Measurements from ENCODE around the gene ATXN3. TPM values are rescaled to one million over a fixed set of nuclear protein-coding genes. Genes with fewer than 3 reads are reported as not detected.

Gene ATXN3
- total RNA-seq, 1 experiment from 2014 or later = 14.6 TPM

- TF ChIP-seq SIN3A (IDR thresholded peaks at IDR 0.05; ENCODE audit: borderline replicate concordance, insufficient read depth, low read depth, low read length) = no peak
- no peak for TF ChIP-seq POLR2AphosphoS5 (IDR thresholded peaks at IDR 0.05; ENCODE audit: low read depth, low read length)
- no peak for TF ChIP-seq CTCF (IDR thresholded peaks at IDR 0.05)
- TF ChIP-seq TCF7L2 (IDR thresholded peaks at IDR 0.05; ENCODE audit: low read depth, low read length) = no peak
- TF ChIP-seq REST (IDR thresholded peaks at IDR 0.05; ENCODE audit: insufficient read depth in 1 of 2, low read depth in 2 of 2, low read length in 1 of 2) = no peak
These were observed 70.5 kb downstream of the ATXN3 start for GRCh38 chr14:92035890-92036289.

GRCh38 chr14:92033906-92034687, 72.3 kb downstream of the ATXN3 start:
- no peak for DNase-seq (ENCODE audit: low read depth, low spot score)
- no peak overlapping the region for H3K27ac ChIP-seq (ENCODE audit: low read length)
- no peaks in the 10 kb centered on the region for H3K9me3 ChIP-seq (ENCODE audit: control insufficient read depth, insufficient read depth, low read depth, low read length)
- ChIA-PET CTCF (no interaction called here), POLR2A (interaction anchor here (0.7 kb wide), 1 partner anchor 532 kb away, joined by 6 read pairs; no protein-coding TSS in a partner anchor)
- TF ChIP-seq TCF7L2 (IDR thresholded peaks at IDR 0.05; ENCODE audit: low read depth, low read length) = no peak
- BruUV-seq (replicated peaks) = no TSS peak
- peaks cover 10% of the 10 kb centered on the region; the same call in 1 of the 2 replicates for H3K4me1 ChIP-seq (ENCODE audit: control insufficient read depth, insufficient read depth, low read length)
- peaks cover 2% of the 10 kb centered on the region for H3K36me3 ChIP-seq (ENCODE audit: control insufficient read depth, insufficient read depth, low read length)
- H3K27me3 ChIP-seq (ENCODE audit: control insufficient read depth, insufficient read depth, low read length) = no peaks in the 10 kb centered on the region
- intact Hi-C loops (cut with micrococcal nuclease; ENCODE audit: unreplicated experiment) (no loop called here), in situ Hi-C loops (cut with HindIII; ENCODE audit: low pct_unique_long_range_greater_than_20kb, low sequenced_read_pairs) (no loop called here)
- ATAC-seq = no peak
- H3K4me3 ChIP-seq (ENCODE audit: low read depth in 2 of 2, low read length in 2 of 2) = no peak overlapping the region

More at GRCh38 chr14:92035890-92036289, 70.5 kb downstream of the ATXN3 start:
- H3K27ac ChIP-seq (ENCODE audit: low read length) = no peak overlapping the region
- no peak for DNase-seq (ENCODE audit: low read depth, low spot score)
- no peak for ATAC-seq
- BruUV-seq (replicated peaks) = no TSS peak
- H3K36me3 ChIP-seq (ENCODE audit: control insufficient read depth, insufficient read depth, low read length) = peaks cover 2% of the 10 kb centered on the region
- H3K27me3 ChIP-seq (ENCODE audit: control insufficient read depth, insufficient read depth, low read length) = no peaks in the 10 kb centered on the region
- H3K4me3 ChIP-seq (ENCODE audit: low read depth in 2 of 2, low read length in 2 of 2) = no peak overlapping the region
- ChIA-PET POLR2A (no interaction called here), CTCF (no interaction called here)
- intact Hi-C loops (cut with micrococcal nuclease; ENCODE audit: unreplicated experiment) = no loop called here
- H3K9me3 ChIP-seq (ENCODE audit: control insufficient read depth, insufficient read depth, low read depth, low read length) = no peaks in the 10 kb centered on the region
- in situ Hi-C loops (cut with HindIII; ENCODE audit: low pct_unique_long_range_greater_than_20kb, low sequenced_read_pairs) = no loop called here
- H3K4me1 ChIP-seq (ENCODE audit: control insufficient read depth, insufficient read depth, low read length) = peaks cover 12% of the 10 kb centered on the region; the same call in 1 of the 2 replicates

- ChIA-PET CTCF (no interaction called here), POLR2A (no interaction called here)
- DNase-seq (ENCODE audit: low read depth, low spot score) (no peak), ATAC-seq (no peak)
- Histone ChIP-seq H3K27me3 (ENCODE audit: control insufficient read depth, insufficient read depth, low read length) (no peaks in the 10 kb centered on the region), H3K4me1 (ENCODE audit: control insufficient read depth, insufficient read depth, low read length) (peaks cover 10% of the 10 kb centered on the region; the same call in 1 of the 2 replicates), H3K27ac (ENCODE audit: low read length) (no peak overlapping the region), H3K9me3 (ENCODE audit: control insufficient read depth, insufficient read depth, low read depth, low read length) (no peaks in the 10 kb centered on the region), H3K36me3 (ENCODE audit: control insufficient read depth, insufficient read depth, low read length) (peaks cover 2% of the 10 kb centered on the region), H3K4me3 (ENCODE audit: low read depth in 2 of 2, low read length in 2 of 2) (no peak overlapping the region)
- TF ChIP-seq TCF7L2 (IDR thresholded peaks at IDR 0.05; ENCODE audit: low read depth, low read length) (no peak), POLR2AphosphoS5 (IDR thresholded peaks at IDR 0.05; ENCODE audit: low read depth, low read length) (no peak), CTCF (IDR thresholded peaks at IDR 0.05) (no peak), SIN3A (IDR thresholded peaks at IDR 0.05; ENCODE audit: borderline replicate concordance, insufficient read depth, low read depth, low read length) (no peak), REST (IDR thresholded peaks at IDR 0.05; ENCODE audit: insufficient read depth in 1 of 2, low read depth in 2 of 2, low read length in 1 of 2) (no peak)
- in situ Hi-C loops (cut with HindIII; ENCODE audit: low pct_unique_long_range_greater_than_20kb, low sequenced_read_pairs) (no loop called here), intact Hi-C loops (cut with micrococcal nuclease; ENCODE audit: unreplicated experiment) (no loop called here)
- no TSS peak for BruUV-seq (replicated peaks)
These were observed 72.9 kb downstream of the ATXN3 start for GRCh38 chr14:92033433-92033832.

Measured in Panc1 (cell line).